ENCODE results near the gene ABHD14A. TPM values are rescaled to one million over a fixed set of nuclear protein-coding genes. Genes with fewer than 3 reads are reported as not detected.
A peak's percentile ranks its signal among the peaks of the same experiment; 100 is the strongest.

Gene ABHD14A
- total RNA-seq, 5 donors from 2014 or later (not counting 1 experiment from before 2014, with no cell fraction given): 14.3 to 26.5 (median 20.8) TPM

DNA sequence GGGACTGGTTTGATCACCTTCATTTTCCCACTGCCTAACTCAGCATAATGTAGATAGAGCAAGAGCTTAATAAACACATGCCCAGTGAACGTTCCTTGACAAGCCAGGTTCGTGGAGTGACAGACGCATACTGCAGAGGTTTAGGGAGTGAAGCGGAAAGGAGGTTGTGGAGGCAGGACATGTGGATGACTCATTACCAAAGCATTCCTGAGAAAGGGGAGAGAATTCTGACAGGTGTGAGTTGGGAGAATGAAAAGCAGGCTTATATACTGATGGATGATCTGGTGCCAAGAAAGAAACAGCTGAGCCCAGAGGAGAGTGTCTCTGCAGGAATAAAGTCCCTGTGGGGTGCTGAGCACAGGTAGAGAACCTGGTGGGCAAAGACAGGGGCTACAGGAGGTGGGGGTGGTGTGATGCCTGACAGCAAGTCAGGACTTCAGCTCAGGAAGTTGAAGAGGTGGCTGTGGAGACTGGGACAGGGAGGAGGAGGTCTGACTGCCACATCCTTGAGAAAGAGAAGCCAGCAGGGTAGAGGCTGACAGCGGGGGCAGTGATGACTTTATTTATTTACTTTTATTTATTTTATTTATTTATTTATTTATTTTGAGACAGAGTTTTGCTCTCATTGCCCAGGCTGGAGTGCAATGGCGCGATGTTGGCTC, 23.2 kb downstream of the ABHD14A start:
- Mint-ChIP-seq H3K36me3 (peaks cover 14% of the 10 kb centered on the region), H3K4me1 (peaks cover 32 to 38% (median 32%) of the 10 kb centered on the region in 3 donors), H3K27me3 (no peaks in the 10 kb centered on the region), H3K4me3 (no peak overlapping the region), H3K9me3 (no peaks in the 10 kb centered on the region), H3K27ac (no peak overlapping the region)
- Histone ChIP-seq H3K4me3 (ENCODE audit: control insufficient read depth in 1 of 2, extremely low read depth in 1 of 2, low read length in 1 of 2) (no peak overlapping the region), H3K27me3 (replicated peaks in 1 of 2; ENCODE audit: control insufficient read depth in 2 of 2, extremely low read depth in 1 of 2, insufficient read depth in 2 of 2, low read length in 1 of 2) (peaks cover 0 to 12% of the 10 kb centered on the region in 2 experiments), H3K9me3 (no peaks in the 10 kb centered on the region), H3K4me1 (ENCODE audit: control insufficient read depth in 1 of 2, extremely low read depth in 1 of 2, insufficient read depth in 2 of 2, low read length in 2 of 2) (peaks cover 11 to 39% of the 10 kb centered on the region in 2 experiments), H3K36me3 (ENCODE audit: control insufficient read depth in 2 of 2, extremely low read depth in 1 of 2, insufficient read depth in 1 of 2, low read length in 1 of 2) (peaks cover 2 to 14% of the 10 kb centered on the region in 2 donors), H3K27ac (ENCODE audit: low read length) (no peak overlapping the region)
- no peak for DNase-seq
- no peak for ATAC-seq (replicated peaks in 1 of 4)
- 82% methylated on average over 4 of the region's 7 CpGs for WGBS (ENCODE audit: insufficient coverage)
- ChIA-PET CTCF (interaction anchor here in 1 of 2 donors (0.5 to 0.8 kb wide), 2 partner anchors 121 to 150 kb away, joined by 4 read pairs; no protein-coding TSS in a partner anchor), POLR2A (interaction anchor here in 1 of 2 donors (0.6 kb wide), 1 partner anchor 146 kb away, joined by 3 read pairs; no protein-coding TSS in a partner anchor)

DNA sequence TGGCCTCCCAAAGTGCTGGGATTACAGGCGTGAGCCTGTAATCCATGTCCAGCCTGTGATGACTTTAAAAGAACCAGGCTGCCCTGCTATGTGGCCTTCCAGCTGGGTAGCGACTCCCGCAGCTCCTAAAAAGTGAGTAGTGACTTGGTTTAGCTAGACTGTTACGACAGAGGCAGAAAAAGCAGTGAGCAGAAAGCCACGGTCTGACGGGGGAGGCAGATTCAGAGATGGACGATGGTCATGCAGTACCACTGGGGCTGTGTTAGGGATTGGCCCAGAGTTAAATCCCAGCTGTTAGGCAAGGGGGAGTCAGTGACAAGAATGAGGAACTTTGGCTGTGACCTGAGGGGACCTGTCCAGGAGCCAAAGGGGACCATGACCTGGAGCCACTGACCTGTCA, 23.9 kb downstream of the ABHD14A start:
- H3K4me1 Mint-ChIP-seq: peaks cover 26 to 32% (median 27%) of the 10 kb centered on the region in 3 donors
- Histone ChIP-seq H3K36me3 (ENCODE audit: control insufficient read depth in 2 of 2, extremely low read depth in 1 of 2, insufficient read depth in 1 of 2, low read length in 1 of 2) (peaks cover 0 to 14% of the 10 kb centered on the region in 2 donors), H3K4me3 (ENCODE audit: control insufficient read depth in 1 of 2, extremely low read depth in 1 of 2, low read length in 1 of 2) (no peak overlapping the region), H3K27ac (ENCODE audit: low read length) (no peak overlapping the region), H3K9me3 (no peaks in the 10 kb centered on the region), H3K27me3 (replicated peaks in 1 of 2; ENCODE audit: control insufficient read depth in 2 of 2, extremely low read depth in 1 of 2, insufficient read depth in 2 of 2, low read length in 1 of 2) (peaks cover 0 to 12% of the 10 kb centered on the region in 2 experiments), H3K4me1 (ENCODE audit: control insufficient read depth in 1 of 2, extremely low read depth in 1 of 2, insufficient read depth in 2 of 2, low read length in 2 of 2) (peaks cover 11 to 33% of the 10 kb centered on the region in 2 experiments)
- no peak for DNase-seq
- POLR2A ChIA-PET: no interaction called here
- H3K9me3 Mint-ChIP-seq: no peaks in the 10 kb centered on the region
- no peak overlapping the region for H3K4me3 Mint-ChIP-seq
- CTCF ChIA-PET: interaction anchor here in 1 of 2 donors (1.2 kb wide), 1 partner anchor 123 kb away, joined by 3 read pairs; no protein-coding TSS in a partner anchor
- 93% methylated on average over 6 of the region's 7 CpGs for WGBS (ENCODE audit: insufficient coverage)
- no peak overlapping the region for H3K27ac Mint-ChIP-seq
- H3K36me3 Mint-ChIP-seq: peaks cover 14% of the 10 kb centered on the region
- no peak for ATAC-seq (replicated peaks in 1 of 4)
- no peaks in the 10 kb centered on the region for H3K27me3 Mint-ChIP-seq

DNA sequence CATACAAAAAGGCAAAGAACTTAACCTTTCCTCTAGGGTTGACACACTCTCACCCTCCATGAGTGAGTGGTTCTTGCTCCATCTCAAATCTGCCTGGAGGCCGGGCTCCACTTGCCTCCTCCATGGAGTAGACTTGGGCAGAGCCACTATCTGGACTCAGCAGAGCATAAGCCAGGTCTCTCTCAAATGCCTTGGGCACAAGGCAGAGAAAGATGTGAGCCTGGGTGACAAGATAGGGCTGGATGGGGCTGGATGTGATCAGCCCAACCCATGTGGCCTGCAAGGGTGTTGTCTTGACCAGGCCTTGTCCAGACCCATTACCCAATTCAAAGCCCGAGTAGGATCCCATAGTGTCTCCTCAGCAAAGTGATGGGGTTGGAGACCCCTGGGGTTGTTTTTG, 25.0 kb downstream of the ABHD14A start:
- no peaks in the 10 kb centered on the region for H3K9me3 ChIP-seq
- Mint-ChIP-seq H3K27ac (no peak overlapping the region), H3K36me3 (peaks cover 4% of the 10 kb centered on the region), H3K9me3 (no peaks in the 10 kb centered on the region), H3K4me3 (no peak overlapping the region), H3K4me1 (peaks cover 15 to 24% (median 17%) of the 10 kb centered on the region in 3 donors), H3K27me3 (no peaks in the 10 kb centered on the region)
- H3K4me1 ChIP-seq (ENCODE audit: control insufficient read depth in 1 of 2, extremely low read depth in 1 of 2, insufficient read depth in 2 of 2, low read length in 2 of 2): peaks cover 5 to 23% of the 10 kb centered on the region in 2 experiments
- 100% methylated on average over 1 of the region's 2 CpGs for WGBS (ENCODE audit: insufficient coverage)
- no peak overlapping the region for H3K4me3 ChIP-seq (ENCODE audit: control insufficient read depth in 1 of 2, extremely low read depth in 1 of 2, low read length in 1 of 2)
- no peak overlapping the region for H3K27ac ChIP-seq (ENCODE audit: low read length)
- ChIA-PET CTCF (interaction anchor here in 1 of 2 donors (0.7 to 1.2 kb wide), 2 partner anchors 122 to 336 kb away, joined by 3 read pairs; no protein-coding TSS in a partner anchor), POLR2A (no interaction called here)
- DNase-seq (no peak), ATAC-seq (replicated peaks in 1 of 4) (no peak)
- peaks cover 0 to 4% of the 10 kb centered on the region in 2 donors for H3K36me3 ChIP-seq (ENCODE audit: control insufficient read depth in 2 of 2, extremely low read depth in 1 of 2, insufficient read depth in 1 of 2, low read length in 1 of 2)
- H3K27me3 ChIP-seq (replicated peaks in 1 of 2; ENCODE audit: control insufficient read depth in 2 of 2, extremely low read depth in 1 of 2, insufficient read depth in 2 of 2, low read length in 1 of 2): peaks cover 0 to 12% of the 10 kb centered on the region in 2 experiments

DNA sequence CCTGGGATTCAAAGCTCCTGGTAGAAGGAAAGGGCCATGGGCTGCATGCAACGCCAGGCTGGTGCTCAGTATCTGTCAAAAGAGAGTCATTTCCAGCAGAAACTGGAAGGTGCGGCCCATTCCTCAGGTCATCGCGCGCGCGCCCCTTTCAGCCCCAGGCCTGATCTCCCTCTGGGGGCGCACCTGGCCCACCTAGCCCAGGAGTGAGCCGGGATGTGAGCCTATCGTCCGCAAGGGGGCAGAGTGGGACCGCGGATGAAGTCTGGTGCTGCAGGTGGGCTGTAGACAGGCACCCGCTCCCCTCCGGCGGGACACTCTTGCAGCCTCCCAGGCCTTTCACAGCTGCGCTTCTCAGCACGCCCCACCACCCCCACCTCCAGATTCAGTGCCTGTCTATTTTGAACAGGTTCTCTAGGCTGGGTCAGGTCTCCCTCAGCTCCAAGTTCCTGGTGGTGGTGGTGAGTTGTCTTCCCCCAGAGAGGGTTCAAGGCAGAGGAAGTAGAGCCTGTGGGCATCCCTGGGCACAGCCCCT, 26.6 kb downstream of the ABHD14A start:
- Mint-ChIP-seq H3K36me3 (no peaks in the 10 kb centered on the region), H3K9me3 (no peaks in the 10 kb centered on the region), H3K4me3 (no peak overlapping the region), H3K27me3 (no peaks in the 10 kb centered on the region), H3K27ac (no peak overlapping the region), H3K4me1 (peaks cover 17 to 24% (median 19%) of the 10 kb centered on the region in 3 donors)
- H3K36me3 ChIP-seq (ENCODE audit: control insufficient read depth in 2 of 2, extremely low read depth in 1 of 2, insufficient read depth in 1 of 2, low read length in 1 of 2): no peaks in the 10 kb centered on the region
- peaks cover 2 to 26% of the 10 kb centered on the region in 2 experiments for H3K4me1 ChIP-seq (ENCODE audit: control insufficient read depth in 1 of 2, extremely low read depth in 1 of 2, insufficient read depth in 2 of 2, low read length in 2 of 2)
- ATAC-seq (replicated peaks in 1 of 4): peak; percentile 92 to 99 (median 96)
- CTCF ChIA-PET: interaction anchor here (0.6 to 2.3 kb wide), 10 partner anchors 52 to 143 kb away, joined by 3 to 10 read pairs (median 4); partner anchors contain the start of gene RRP9 (in 1 of the 2)
- POLR2A ChIA-PET: no interaction called here
- no peak overlapping the region for H3K27ac ChIP-seq (ENCODE audit: low read length)
- 3% methylated on average over 15 of the region's 18 CpGs for WGBS (ENCODE audit: insufficient coverage)
- no peak overlapping the region for H3K4me3 ChIP-seq (ENCODE audit: control insufficient read depth in 1 of 2, extremely low read depth in 1 of 2, low read length in 1 of 2)
- peak; percentile 69 to 93 (median 83) for DNase-seq
- H3K27me3 ChIP-seq (replicated peaks in 1 of 2; ENCODE audit: control insufficient read depth in 2 of 2, extremely low read depth in 1 of 2, insufficient read depth in 2 of 2, low read length in 1 of 2): peaks cover 0 to 16% of the 10 kb centered on the region in 2 experiments
- no peaks in the 10 kb centered on the region for H3K9me3 ChIP-seq

DNA sequence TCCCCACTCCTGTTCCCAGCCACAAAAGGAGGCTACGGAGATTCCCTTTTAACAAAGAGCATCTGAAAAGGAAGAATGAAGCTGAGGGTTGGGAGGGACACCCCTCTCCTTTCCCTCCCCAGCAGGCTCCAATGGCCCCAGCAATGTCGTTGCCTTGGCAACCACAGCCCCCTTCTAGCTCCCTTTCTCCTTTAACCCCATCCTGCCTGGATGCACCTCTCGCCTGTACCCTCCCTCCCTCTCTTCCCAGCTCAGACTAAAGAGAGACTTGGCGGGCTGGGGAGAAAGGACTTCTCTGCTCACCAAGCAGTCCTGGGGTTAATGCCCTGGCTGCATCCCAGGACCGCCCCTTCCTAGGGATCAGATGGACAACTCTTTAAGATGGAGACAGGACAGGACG, 27.9 kb downstream of the ABHD14A start:
- no peaks in the 10 kb centered on the region for H3K9me3 Mint-ChIP-seq
- 80% methylated on average over 4 of the region's 6 CpGs for WGBS (ENCODE audit: insufficient coverage)
- no peak overlapping the region for H3K27ac ChIP-seq (ENCODE audit: low read length)
- ChIA-PET CTCF (interaction anchor here (0.6 to 2.3 kb wide), 4 partner anchors 61 to 690 kb away, joined by 3 to 10 read pairs (median 4); partner anchors contain the start of gene RRP9 (in 1 of the 2)), POLR2A (no interaction called here)
- DNase-seq (no peak), ATAC-seq (replicated peaks in 1 of 4) (no peak)
- no peaks in the 10 kb centered on the region for H3K27me3 Mint-ChIP-seq
- H3K4me1 Mint-ChIP-seq: peaks cover 17 to 21% (median 19%) of the 10 kb centered on the region in 3 donors
- H3K36me3 ChIP-seq (ENCODE audit: control insufficient read depth in 2 of 2, extremely low read depth in 1 of 2, insufficient read depth in 1 of 2, low read length in 1 of 2): no peaks in the 10 kb centered on the region
- H3K4me3 ChIP-seq (ENCODE audit: control insufficient read depth in 1 of 2, extremely low read depth in 1 of 2, low read length in 1 of 2): no peak overlapping the region
- no peak overlapping the region for H3K4me3 Mint-ChIP-seq
- H3K4me1 ChIP-seq (ENCODE audit: control insufficient read depth in 1 of 2, extremely low read depth in 1 of 2, insufficient read depth in 2 of 2, low read length in 2 of 2): peaks cover 2 to 26% of the 10 kb centered on the region in 2 experiments
- H3K9me3 ChIP-seq: no peaks in the 10 kb centered on the region
- H3K36me3 Mint-ChIP-seq: no peaks in the 10 kb centered on the region
- peaks cover 0 to 16% of the 10 kb centered on the region in 2 experiments for H3K27me3 ChIP-seq (replicated peaks in 1 of 2; ENCODE audit: control insufficient read depth in 2 of 2, extremely low read depth in 1 of 2, insufficient read depth in 2 of 2, low read length in 1 of 2)
- no peak overlapping the region for H3K27ac Mint-ChIP-seq

DNA sequence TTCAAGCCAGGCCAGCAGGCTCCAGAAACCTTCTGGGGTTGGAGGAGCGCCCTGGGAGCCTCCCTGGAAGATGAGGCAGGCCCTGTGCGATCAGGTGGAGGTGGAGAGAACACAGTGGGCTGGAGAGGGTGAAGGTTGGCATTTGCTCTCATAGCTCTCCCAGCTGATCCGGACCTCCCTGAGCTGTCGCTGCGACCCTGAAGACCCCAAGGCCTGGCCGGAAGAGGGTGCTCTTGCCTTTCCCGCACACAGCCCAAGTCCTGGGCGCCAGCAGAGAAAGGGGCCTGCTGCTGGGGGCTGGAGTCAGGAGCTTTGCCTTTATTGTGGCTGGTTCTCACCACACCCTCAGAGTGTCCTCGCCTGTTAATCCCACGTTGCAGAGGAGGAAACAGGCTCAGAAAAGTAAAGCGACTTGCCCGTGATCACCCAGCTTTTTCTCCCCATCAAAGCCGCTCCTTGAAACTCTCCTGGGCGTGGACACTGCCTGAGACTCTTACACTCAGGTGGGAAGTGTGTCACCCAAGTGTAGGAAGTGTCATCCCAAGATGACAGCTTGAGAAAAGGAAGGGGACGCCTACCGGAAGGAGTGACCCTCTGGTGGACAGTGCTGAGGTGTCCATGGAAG, 29.4 kb downstream of the ABHD14A start:
- CTCF ChIA-PET: interaction anchor here (0.5 to 1.1 kb wide), 5 partner anchors 62 to 155 kb away, joined by 3 read pairs; no protein-coding TSS in a partner anchor

More for the DNA sequence above, 29.4 kb downstream of the ABHD14A start:
- Mint-ChIP-seq H3K9me3 (no peaks in the 10 kb centered on the region), H3K27me3 (no peaks in the 10 kb centered on the region), H3K4me1 (peaks cover 17 to 21% (median 19%) of the 10 kb centered on the region in 3 donors), H3K4me3 (no peak overlapping the region), H3K36me3 (no peaks in the 10 kb centered on the region), H3K27ac (no peak overlapping the region)
- peaks cover 0 to 16% of the 10 kb centered on the region in 2 experiments for H3K27me3 ChIP-seq (replicated peaks in 1 of 2; ENCODE audit: control insufficient read depth in 2 of 2, extremely low read depth in 1 of 2, insufficient read depth in 2 of 2, low read length in 1 of 2)
- H3K4me1 ChIP-seq (ENCODE audit: control insufficient read depth in 1 of 2, extremely low read depth in 1 of 2, insufficient read depth in 2 of 2, low read length in 2 of 2): peaks cover 2 to 26% of the 10 kb centered on the region in 2 experiments
- DNase-seq (no peak), ATAC-seq (replicated peaks in 1 of 4) (no peak)
- H3K9me3 ChIP-seq: no peaks in the 10 kb centered on the region
- no peak overlapping the region for H3K4me3 ChIP-seq (ENCODE audit: control insufficient read depth in 1 of 2, extremely low read depth in 1 of 2, low read length in 1 of 2)
- POLR2A ChIA-PET: interaction anchor here in 1 of 2 donors (0.6 kb wide), 1 partner anchor 399 kb away, joined by 4 read pairs; no protein-coding TSS in a partner anchor
- 55% methylated on average over 8 of the region's 16 CpGs for WGBS (ENCODE audit: insufficient coverage)
- H3K27ac ChIP-seq (ENCODE audit: low read length): no peak overlapping the region
- H3K36me3 ChIP-seq (ENCODE audit: control insufficient read depth in 2 of 2, extremely low read depth in 1 of 2, insufficient read depth in 1 of 2, low read length in 1 of 2): no peaks in the 10 kb centered on the region

Data from T-cell (primary cell).